Liver (tissue), 9 donors: ENCODE data around the gene OR5L1. TPM values are rescaled to one million over a fixed set of nuclear protein-coding genes. Genes with fewer than 3 reads are reported as not detected.

Experiments used
- DNase-seq: peaks from one replicate; pipeline ENCODE4 v3.0.0-alpha.2; 2017; ENCODE audit warnings: low spot score
- H3K27ac ChIP-seq, 2 donors: one replicate each; pipeline ENCODE4 v1.7.0; 2013; ENCODE audit warnings: inconsistent platforms in 2 of 2, low read length in 2 of 2, control low read depth in 1 of 2, low read depth in 1 of 2, mild to moderate bottlenecking in 1 of 2
- H3K27me3 ChIP-seq, 4 donors: one replicate each; pipeline versions ENCODE4 v1.6.1 to v1.7.0; 2013; ENCODE audit warnings: low read length in 3 of 4, inconsistent platforms in 1 of 4, mild to moderate bottlenecking in 1 of 4, moderate library complexity in 1 of 4; ENCODE audit not compliant: control insufficient read depth in 4 of 4, insufficient read depth in 4 of 4
- H3K36me3 ChIP-seq, 4 donors: one replicate each; pipeline versions ENCODE4 v1.6.1 to v1.7.0; 2013; ENCODE audit warnings: low read length in 3 of 4, mild to moderate bottlenecking in 3 of 4, low read depth in 1 of 4, moderate library complexity in 1 of 4; ENCODE audit not compliant: control insufficient read depth in 4 of 4, insufficient read depth in 3 of 4
- H3K4me1 ChIP-seq, 4 donors: one replicate each; pipeline versions ENCODE4 v1.6.1 to v1.7.0; 2013; ENCODE audit warnings: low read length in 3 of 4, mild to moderate bottlenecking in 3 of 4, moderate library complexity in 1 of 4; ENCODE audit not compliant: control insufficient read depth in 4 of 4, insufficient read depth in 4 of 4
- H3K4me3 ChIP-seq, 3 donors: one replicate each; pipeline versions ENCODE4 v1.6.1 to v1.7.0; 2013; ENCODE audit warnings: low read length in 3 of 3, control low read depth in 1 of 3, low read depth in 1 of 3, mild to moderate bottlenecking in 1 of 3
- H3K9ac ChIP-seq, 2 donors: one replicate each; pipeline ENCODE4 v1.7.0; 2013; ENCODE audit warnings: low read length in 2 of 2, mild to moderate bottlenecking in 2 of 2, moderate library complexity in 2 of 2, control low read depth in 1 of 2, low read depth in 1 of 2
- H3K9me3 ChIP-seq, 4 donors: one replicate each; pipeline versions ENCODE4 v1.6.1 to v1.7.0; 2013; ENCODE audit warnings: low read length in 3 of 4; ENCODE audit not compliant: control insufficient read depth in 4 of 4
- ATF3 ChIP-seq: IDR thresholded peaks from 2 replicates; pipeline ENCODE4 v1.6.1; 2016; ENCODE audit warnings: antibody characterized with exemption
- EGR1 ChIP-seq, 2 donors: IDR thresholded peaks; 2 replicates each; pipeline ENCODE4 v1.6.1; 2016 to 2018; ENCODE audit warnings: antibody characterized with exemption in 2 of 2, low read depth in 2 of 2
- FOXA1 ChIP-seq: IDR thresholded peaks from 2 replicates; pipeline ENCODE4 v1.6.1; 2016; ENCODE audit warnings: antibody characterized with exemption
- FOXA2 ChIP-seq: IDR thresholded peaks from 2 replicates; pipeline ENCODE4 v1.6.1; 2016; ENCODE audit warnings: antibody characterized with exemption
- HNF4A ChIP-seq, 2 donors: conservative IDR thresholded peaks; 2 replicates each; pipeline ENCODE4 v1.6.1; 2016; ENCODE audit warnings: antibody characterized with exemption in 2 of 2, mild to moderate bottlenecking in 2 of 2
- HNF4G ChIP-seq: IDR thresholded peaks from 2 replicates; pipeline ENCODE4 v1.6.1; 2016; ENCODE audit warnings: antibody characterized with exemption
- JUND ChIP-seq, 2 donors: IDR thresholded peaks; 2 replicates each; pipeline ENCODE4 v1.6.1; 2016; ENCODE audit warnings: antibody characterized with exemption in 2 of 2
- NR2F2 ChIP-seq: IDR thresholded peaks from 2 replicates; pipeline ENCODE4 v1.6.1; 2016; ENCODE audit warnings: antibody characterized with exemption
- RXRA ChIP-seq, 2 donors: IDR thresholded peaks; 2 replicates each; pipeline ENCODE4 v1.6.1; 2017 to 2018; ENCODE audit warnings: antibody characterized with exemption in 2 of 2, mild to moderate bottlenecking in 1 of 2
- SP1 ChIP-seq: IDR thresholded peaks from 2 replicates; pipeline ENCODE4 v1.6.1; 2018; ENCODE audit warnings: antibody characterized with exemption, mild to moderate bottlenecking
- TAF1 ChIP-seq: conservative IDR thresholded peaks from 2 replicates; pipeline ENCODE4 v1.6.1; 2016; ENCODE audit warnings: antibody characterized with exemption, mild to moderate bottlenecking
- WGBS: extraction: QIAGEN DNeasy Blood & Tissue Kit; methylation state at CpG from one replicate; pipeline ENCODE4 v1.1.7; 2013; 5-methylcytosine and 5-hydroxymethylcytosine counted together
- polyA plus RNA-seq, 2 donors: library from polyadenylated mRNA; stranded (reverse) in 1 of 2; unstranded in 1 of 2; fragments of 200-250 nt in 1 of 2; fragments of >200 nt in 1 of 2; fragmentation: Nextera tagmentation in 1 of 2; extraction: Ambion mirVana in 1 of 2; gene quantifications; one replicate each; pipeline versions ENCODE4 v1.2.1 to v1.2.3, GENCODE V29; 2013 to 2015
- total RNA-seq, 2 donors: library from RNA; depleted of rRNA; stranded (reverse); fragments of >200 nt; gene quantifications; one replicate each; pipeline ENCODE4 v1.2.3, GENCODE V29; 2014
- TF ChIP-seq, protein P1 (sequence below): IDR thresholded peaks from 2 replicates; pipeline ENCODE4 v1.6.1; 2016; ENCODE audit warnings: antibody characterized with exemption
- TF ChIP-seq, protein P2 (sequence below): IDR thresholded peaks from 2 replicates; pipeline ENCODE4 v1.6.1; 2016; ENCODE audit warnings: antibody characterized with exemption
- donor health status: healthy.
- donor health status: healthy.
- donor health status: healthy.
- donor health status: healthy.
- donor health status: healthy.

Gene OR5L1
- total and polyA plus RNA-seq, 4 donors, result not detected

- no peaks in the 10 kb centered on the region for H3K27me3 ChIP-seq
- no peak overlapping the region for H3K9ac ChIP-seq
- no peaks in the 10 kb centered on the region for H3K36me3 ChIP-seq
- no peaks in the 10 kb centered on the region for H3K4me1 ChIP-seq
- H3K9me3 ChIP-seq, result peaks cover 0 to 3% (median 0%) of the 10 kb centered on the region in 4 donors
- no peak overlapping the region for H3K27ac ChIP-seq
- DNase-seq, result no peak
- H3K4me3 ChIP-seq, result no peak overlapping the region
- TF ChIP-seq, protein P1, sequence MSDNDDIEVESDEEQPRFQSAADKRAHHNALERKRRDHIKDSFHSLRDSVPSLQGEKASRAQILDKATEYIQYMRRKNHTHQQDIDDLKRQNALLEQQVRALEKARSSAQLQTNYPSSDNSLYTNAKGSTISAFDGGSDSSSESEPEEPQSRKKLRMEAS, result no peak
- TF ChIP-seq FOXA1 (no peak), ATF3 (no peak), HNF4G (no peak), SP1 (no peak), EGR1 (IDR thresholded peaks at IDR 0.05; ENCODE audit: low read depth in 2 of 2) (no peak), FOXA2 (no peak), TAF1 (no peak), JUND (IDR thresholded peaks at IDR 0.05) (no peak)
- TF ChIP-seq, protein P2, sequence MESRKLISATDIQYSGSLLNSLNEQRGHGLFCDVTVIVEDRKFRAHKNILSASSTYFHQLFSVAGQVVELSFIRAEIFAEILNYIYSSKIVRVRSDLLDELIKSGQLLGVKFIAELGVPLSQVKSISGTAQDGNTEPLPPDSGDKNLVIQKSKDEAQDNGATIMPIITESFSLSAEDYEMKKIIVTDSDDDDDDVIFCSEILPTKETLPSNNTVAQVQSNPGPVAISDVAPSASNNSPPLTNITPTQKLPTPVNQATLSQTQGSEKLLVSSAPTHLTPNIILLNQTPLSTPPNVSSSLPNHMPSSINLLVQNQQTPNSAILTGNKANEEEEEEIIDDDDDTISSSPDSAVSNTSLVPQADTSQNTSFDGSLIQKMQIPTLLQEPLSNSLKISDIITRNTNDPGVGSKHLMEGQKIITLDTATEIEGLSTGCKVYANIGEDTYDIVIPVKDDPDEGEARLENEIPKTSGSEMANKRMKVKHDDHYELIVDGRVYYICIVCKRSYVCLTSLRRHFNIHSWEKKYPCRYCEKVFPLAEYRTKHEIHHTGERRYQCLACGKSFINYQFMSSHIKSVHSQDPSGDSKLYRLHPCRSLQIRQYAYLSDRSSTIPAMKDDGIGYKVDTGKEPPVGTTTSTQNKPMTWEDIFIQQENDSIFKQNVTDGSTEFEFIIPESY, result no peak
- WGBS, result 72% methylated on average over 1 of the region's 1 CpG
Measured at GRCh38 chr11:55791606-55792005, 19.6 kb upstream of the OR5L1 start.

DNA sequence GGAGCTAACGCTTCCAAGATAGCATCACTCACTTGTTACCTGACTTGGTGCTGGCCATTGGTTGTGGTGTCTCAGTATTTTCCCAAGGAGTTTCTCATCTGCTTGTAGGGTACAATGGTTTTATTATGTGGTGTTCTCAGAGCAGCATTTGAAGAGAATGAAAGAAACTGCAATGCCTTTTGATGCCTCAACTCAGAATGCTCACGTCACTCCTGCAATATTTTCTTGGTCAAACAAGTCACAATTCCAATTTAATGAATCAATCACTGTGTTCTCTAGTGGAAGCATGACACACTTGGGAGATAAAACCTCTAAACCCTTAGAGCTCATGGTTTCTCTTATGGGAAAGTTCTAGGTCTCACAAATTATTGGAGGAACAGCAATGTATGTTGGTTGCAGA, 17.8 kb upstream of the OR5L1 start:
- Histone ChIP-seq H3K4me1 (no peaks in the 10 kb centered on the region), H3K36me3 (no peaks in the 10 kb centered on the region), H3K9ac (no peak overlapping the region), H3K27me3 (no peaks in the 10 kb centered on the region), H3K27ac (no peak overlapping the region), H3K4me3 (no peak overlapping the region), H3K9me3 (no peaks in the 10 kb centered on the region)
- 68% methylated on average over 2 of the region's 2 CpGs for WGBS
- DNase-seq, result no peak
- no peak for TF ChIP-seq EGR1 (IDR thresholded peaks at IDR 0.05; ENCODE audit: low read depth in 2 of 2)

DNA sequence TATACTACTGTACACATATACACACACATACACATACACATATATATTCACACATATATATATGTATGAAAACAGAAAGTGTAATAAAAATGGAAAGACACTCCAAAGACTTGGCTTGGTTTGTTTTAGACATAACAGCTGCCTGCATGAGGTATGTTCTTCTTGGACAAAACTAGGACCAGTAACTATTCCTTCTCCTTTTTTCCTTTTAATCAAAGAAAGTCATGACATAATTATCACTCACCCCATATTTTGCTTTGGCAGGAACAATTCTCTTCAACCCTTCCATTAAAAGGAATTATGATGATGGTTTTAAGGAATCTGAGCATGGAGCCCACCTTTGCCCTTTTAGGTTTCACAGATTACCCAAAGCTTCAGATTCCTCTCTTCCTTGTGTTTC, 15.9 kb upstream of the OR5L1 start, which contains the start of gene OR5D14:
Gene OR5D14 (plus strand): TSS at position 301 of the 400 bp plus-strand sequence. CDS start 0 bp downstream, at position 301.
- no peaks in the 10 kb centered on the region for H3K27me3 ChIP-seq
- DNase-seq, result no peak
- no peak within 1 kb of the TSS for H3K27ac ChIP-seq
- H3K9ac ChIP-seq, result no peak within 1 kb of the TSS
- no peaks in the 10 kb centered on the region for H3K36me3 ChIP-seq
- H3K9me3 ChIP-seq, result no peaks in the 10 kb centered on the region
- H3K4me1 ChIP-seq, result no peaks in the 10 kb centered on the region
- no peak for TF ChIP-seq FOXA1
- TF ChIP-seq, protein P1, result no peak
- no peak for TF ChIP-seq JUND (IDR thresholded peaks at IDR 0.05)
- no peak for TF ChIP-seq ATF3
- TF ChIP-seq TAF1, result no peak
- TF ChIP-seq FOXA2, result no peak
- no peak for TF ChIP-seq HNF4A (conservative IDR thresholded peaks at IDR 0.05)
- TF ChIP-seq, protein P2, result no peak
- no peak for TF ChIP-seq NR2F2
- no peak for TF ChIP-seq EGR1 (IDR thresholded peaks at IDR 0.05; ENCODE audit: low read depth in 2 of 2)
- TF ChIP-seq RXRA (IDR thresholded peaks at IDR 0.05), result no peak
- no peak within 1 kb of the TSS for H3K4me3 ChIP-seq
